Liver (tissue), 3 donors: Measurements from ENCODE around the gene NIPAL3.

ENCODE experiments used
- ATF3 ChIP-seq: IDR thresholded peaks from 2 replicates; pipeline ENCODE4 v1.6.1; 2016; ENCODE audit warnings: antibody characterized with exemption
- CTCF ChIP-seq: fragments of 150-350 bp; IDR thresholded peaks from 2 replicates; pipeline ENCODE4 v1.5.1; 2017; ENCODE audit warnings: improper control_type of control experiment, low read depth, low read length; ENCODE audit not compliant: missing input control
- FOXA1 ChIP-seq: IDR thresholded peaks from 2 replicates; pipeline ENCODE4 v1.6.1; 2016; ENCODE audit warnings: antibody characterized with exemption
- GABPA ChIP-seq, 2 donors: IDR thresholded peaks in 1 of 2; conservative IDR thresholded peaks in 1 of 2; 2 replicates each; pipeline ENCODE4 v1.6.1; 2016; ENCODE audit warnings: antibody characterized with exemption in 2 of 2, mild to moderate bottlenecking in 1 of 2, moderate library complexity in 1 of 2
- HNF4A ChIP-seq, 2 donors: conservative IDR thresholded peaks; 2 replicates each; pipeline ENCODE4 v1.6.1; 2016; ENCODE audit warnings: antibody characterized with exemption in 2 of 2, mild to moderate bottlenecking in 2 of 2
- JUND ChIP-seq, 2 donors: IDR thresholded peaks; 2 replicates each; pipeline ENCODE4 v1.6.1; 2016; ENCODE audit warnings: antibody characterized with exemption in 2 of 2
- MAX ChIP-seq: IDR thresholded peaks from 2 replicates; pipeline ENCODE4 v1.6.1; 2016; ENCODE audit warnings: antibody characterized with exemption
- RAD21 ChIP-seq, 2 donors: IDR thresholded peaks; 2 replicates each; pipeline ENCODE4 v1.6.1; 2016; ENCODE audit warnings: antibody characterized with exemption in 2 of 2, mild to moderate bottlenecking in 2 of 2
- REST ChIP-seq: IDR thresholded peaks from 2 replicates; pipeline ENCODE4 v1.6.1; 2016; ENCODE audit warnings: antibody characterized with exemption, mild to moderate bottlenecking
- RXRA ChIP-seq, 2 donors: IDR thresholded peaks; 2 replicates each; pipeline ENCODE4 v1.6.1; 2017 to 2018; ENCODE audit warnings: antibody characterized with exemption in 2 of 2, mild to moderate bottlenecking in 1 of 2
- SP1 ChIP-seq: IDR thresholded peaks from 2 replicates; pipeline ENCODE4 v1.6.1; 2018; ENCODE audit warnings: antibody characterized with exemption, mild to moderate bottlenecking
- TAF1 ChIP-seq: conservative IDR thresholded peaks from 2 replicates; pipeline ENCODE4 v1.6.1; 2016; ENCODE audit warnings: antibody characterized with exemption, mild to moderate bottlenecking
- YY1 ChIP-seq: IDR thresholded peaks from 2 replicates; pipeline ENCODE4 v1.6.1; 2016; ENCODE audit warnings: antibody characterized with exemption, mild to moderate bottlenecking
- TF ChIP-seq, protein P1 (sequence below): IDR thresholded peaks from 2 replicates; pipeline ENCODE4 v1.6.1; 2016; ENCODE audit warnings: antibody characterized with exemption
- donor health status: healthy.
- donor health status: healthy.

GRCh38 chr1:24393892-24394291 is 21.7 kb upstream of the NIPAL3 start:
- TF ChIP-seq CTCF (no peak), RAD21 (IDR thresholded peaks at IDR 0.05) (no peak), SP1 (no peak), FOXA1 (no peak), ATF3 (no peak), HNF4A (conservative IDR thresholded peaks at IDR 0.05) (no peak), MAX (no peak), JUND (IDR thresholded peaks at IDR 0.05) (no peak), GABPA (IDR thresholded peaks at IDR 0.05 in 1 of 2, conservative IDR thresholded peaks at IDR 0.05 in 1 of 2) (no peak), REST (no peak), TAF1 (no peak), YY1 (no peak), RXRA (IDR thresholded peaks at IDR 0.05) (no peak)
- TF ChIP-seq, protein P1, sequence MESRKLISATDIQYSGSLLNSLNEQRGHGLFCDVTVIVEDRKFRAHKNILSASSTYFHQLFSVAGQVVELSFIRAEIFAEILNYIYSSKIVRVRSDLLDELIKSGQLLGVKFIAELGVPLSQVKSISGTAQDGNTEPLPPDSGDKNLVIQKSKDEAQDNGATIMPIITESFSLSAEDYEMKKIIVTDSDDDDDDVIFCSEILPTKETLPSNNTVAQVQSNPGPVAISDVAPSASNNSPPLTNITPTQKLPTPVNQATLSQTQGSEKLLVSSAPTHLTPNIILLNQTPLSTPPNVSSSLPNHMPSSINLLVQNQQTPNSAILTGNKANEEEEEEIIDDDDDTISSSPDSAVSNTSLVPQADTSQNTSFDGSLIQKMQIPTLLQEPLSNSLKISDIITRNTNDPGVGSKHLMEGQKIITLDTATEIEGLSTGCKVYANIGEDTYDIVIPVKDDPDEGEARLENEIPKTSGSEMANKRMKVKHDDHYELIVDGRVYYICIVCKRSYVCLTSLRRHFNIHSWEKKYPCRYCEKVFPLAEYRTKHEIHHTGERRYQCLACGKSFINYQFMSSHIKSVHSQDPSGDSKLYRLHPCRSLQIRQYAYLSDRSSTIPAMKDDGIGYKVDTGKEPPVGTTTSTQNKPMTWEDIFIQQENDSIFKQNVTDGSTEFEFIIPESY = no peak
